Spinal cord (tissue), 10 donors: Measurements from ENCODE around the gene OR5M10. TPM values are rescaled to one million over a fixed set of nuclear protein-coding genes. Genes with fewer than 3 reads are reported as not detected.
A peak's percentile ranks its signal among the peaks of the same experiment; 100 is the strongest.
"Not testable (repeated sequence)": the region's sequence is repeated elsewhere in the genome, so short reads cannot be mapped to it uniquely, and the experiment has no call there.

Source experiments
- DNase-seq, 6 donors: peaks; one replicate each; pipeline versions ENCODE4 v3.0.0 to v3.0.0-alpha.2; 2013 to 2015; ENCODE audit warnings: low spot score in 6 of 6, low read depth in 4 of 6
- H3K27ac ChIP-seq: one replicate; pipeline ENCODE4 v1.5.1; 2013; ENCODE audit warnings: low read depth, low read length, control low read depth
- H3K27me3 ChIP-seq: one replicate; pipeline ENCODE4 v1.6.1; 2013; ENCODE audit warnings: low read length; ENCODE audit not compliant: control insufficient read depth, insufficient read depth
- H3K36me3 ChIP-seq: one replicate; pipeline ENCODE4 v1.6.1; 2013; ENCODE audit warnings: low read length; ENCODE audit not compliant: control insufficient read depth, insufficient read depth
- H3K4me1 ChIP-seq: one replicate; pipeline ENCODE4 v1.6.1; 2013; ENCODE audit warnings: low read length; ENCODE audit not compliant: control insufficient read depth, insufficient read depth
- H3K4me3 ChIP-seq: one replicate; pipeline ENCODE4 v1.5.1; 2013; ENCODE audit warnings: low read depth, low read length, control low read depth
- H3K9me3 ChIP-seq: one replicate; pipeline ENCODE4 v1.6.1; 2013; ENCODE audit warnings: low read length; ENCODE audit not compliant: control insufficient read depth, insufficient read depth
- WGBS: methylation state at CpG from one replicate; pipeline ENCODE4 v1.1.5; 2013; ENCODE audit warnings: missing lambda C conversion rate; ENCODE audit not compliant: insufficient coverage; 5-methylcytosine and 5-hydroxymethylcytosine counted together
- long read RNA-seq, 4 donors: transcript quantifications; one replicate each; lab custom pipeline, GENCODE V29; 2026
- polyA plus RNA-seq, 2 donors: library from polyadenylated mRNA; unstranded; fragments of 120-200 nt; gene quantifications; one replicate each; pipeline ENCODE4 v1.2.1, GENCODE V29; 2013; ENCODE audit not compliant: insufficient read length in 2 of 2
- total RNA-seq, 2 donors: library from RNA; depleted of rRNA in 1 of 2; stranded (reverse); fragments of 120-200 nt in 1 of 2; fragments of >200 nt in 1 of 2; gene quantifications; one replicate each; pipeline versions ENCODE4 v1.2.3 to v1.2.4, GENCODE V29; 2013 to 2014
- donor health status: healthy.

OR5M10 gene
- not detected for total RNA-seq
- polyA plus RNA-seq = not detected
- long read RNA-seq, donor 1 = 0 reads
- long read RNA-seq, donor 2 = 0 reads
- long read RNA-seq, donor 3 = 0 reads
- long read RNA-seq, donor 4 = 0 reads

DNA sequence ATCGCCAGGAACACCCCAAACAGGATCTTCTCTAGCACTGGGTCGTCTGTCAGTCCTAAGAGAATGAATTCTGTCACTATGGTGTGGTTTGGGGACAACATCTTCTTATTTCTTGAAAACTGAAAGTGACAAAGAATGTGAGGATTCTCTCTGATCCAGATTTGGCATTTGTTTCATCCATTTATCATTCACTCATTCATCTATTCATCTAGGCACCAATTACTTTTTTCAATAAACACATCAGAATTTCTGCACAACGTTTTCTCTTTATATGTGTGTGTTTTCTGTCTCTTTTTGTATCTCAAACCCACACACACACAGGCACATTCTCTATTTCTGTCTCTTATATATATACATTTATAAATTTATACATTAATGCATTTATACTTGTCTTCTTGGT is at the start of gene OR5M10:
Gene OR5M10 (minus strand): TSS at position 101 of the 400 bp plus-strand sequence. CDS start 0 bp downstream, at position 101.
- Histone ChIP-seq H3K4me3 (no peak within 1 kb of the TSS), H3K9me3 (no peaks in the 10 kb centered on the region), H3K4me1 (no peaks in the 10 kb centered on the region), H3K27ac (no peak within 1 kb of the TSS), H3K36me3 (no peaks in the 10 kb centered on the region), H3K27me3 (no peaks in the 10 kb centered on the region)
- 100% methylated on average over 1 of the region's 3 CpGs for WGBS
- no peak for DNase-seq

- H3K9me3 ChIP-seq = no peaks in the 10 kb centered on the region
- no peaks in the 10 kb centered on the region for H3K27me3 ChIP-seq
- no peaks in the 10 kb centered on the region for H3K36me3 ChIP-seq
- DNase-seq = peak in 1 of 6 donors; percentile 62
- H3K4me3 ChIP-seq = no peak overlapping the region
- no CpG with 5 or more reads among the region's 2 CpGs for WGBS
- no peak overlapping the region for H3K27ac ChIP-seq
- no peaks in the 10 kb centered on the region for H3K4me1 ChIP-seq
These were observed 48.4 kb upstream of the OR5M10 start for GRCh38 chr11:56625946-56626345.

GRCh38 chr11:56624661-56625110 is 47.2 kb upstream of the OR5M10 start:
- Histone ChIP-seq H3K36me3 (no peaks in the 10 kb centered on the region), H3K27me3 (no peaks in the 10 kb centered on the region), H3K4me3 (no peak overlapping the region), H3K4me1 (no peaks in the 10 kb centered on the region), H3K9me3 (no peaks in the 10 kb centered on the region), H3K27ac (no peak overlapping the region)
- WGBS = no CpG with 5 or more reads among the region's 3 CpGs
- DNase-seq = peak in 2 of 6 donors; percentile 17 to 29

DNA sequence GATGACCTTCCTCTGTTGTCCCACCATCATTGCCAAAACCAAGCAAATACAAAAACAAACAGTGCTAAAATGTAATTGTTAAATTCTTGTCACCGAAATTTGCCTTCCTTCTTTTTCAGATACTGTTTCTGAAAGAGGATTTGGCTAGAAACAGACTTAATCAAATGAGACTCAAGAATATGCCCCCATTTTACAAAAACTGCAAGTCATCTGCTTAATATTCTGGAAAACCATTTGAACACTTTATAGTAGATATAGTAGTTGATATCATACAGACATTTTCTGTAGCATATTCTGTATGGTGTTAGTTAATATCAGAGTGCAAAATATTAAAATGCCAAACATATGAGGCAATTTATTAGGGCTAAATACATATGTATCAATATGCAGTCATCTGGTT is 33.7 kb upstream of the OR5M10 start:
- H3K27ac ChIP-seq = no peak overlapping the region
- no peaks in the 10 kb centered on the region for H3K4me1 ChIP-seq
- no peak overlapping the region for H3K4me3 ChIP-seq
- DNase-seq = no peak
- no peaks in the 10 kb centered on the region for H3K36me3 ChIP-seq
- no peaks in the 10 kb centered on the region for H3K9me3 ChIP-seq
- WGBS = no CpG with 5 or more reads among the region's 1 CpG
- H3K27me3 ChIP-seq = no peaks in the 10 kb centered on the region

GRCh38 chr11:56592088-56592717 is 14.7 kb upstream of the OR5M10 start:
- H3K4me1 ChIP-seq, H3K4me3 ChIP-seq, H3K9me3 ChIP-seq, H3K27ac ChIP-seq, H3K27me3 ChIP-seq, H3K36me3 ChIP-seq, DNase-seq: not testable (repeated sequence)
- WGBS = 97% methylated on average over 9 of the region's 20 CpGs

GRCh38 chr11:56558574-56558973 is 18.9 kb downstream of the OR5M10 start:
- DNase-seq = no peak
- 60% methylated on average over 3 of the region's 6 CpGs for WGBS
- Histone ChIP-seq H3K27me3 (no peaks in the 10 kb centered on the region), H3K9me3 (no peaks in the 10 kb centered on the region), H3K4me3 (no peak overlapping the region), H3K27ac (no peak overlapping the region), H3K36me3 (no peaks in the 10 kb centered on the region), H3K4me1 (no peaks in the 10 kb centered on the region)

GRCh38 chr11:56554691-56555090 is 22.8 kb downstream of the OR5M10 start:
- not testable (repeated sequence) for H3K4me3 ChIP-seq, H3K36me3 ChIP-seq, H3K27ac ChIP-seq, H3K9me3 ChIP-seq, DNase-seq, H3K27me3 ChIP-seq, H3K4me1 ChIP-seq
- WGBS = 84% methylated on average over 8 of the region's 13 CpGs

GRCh38 chr11:56545531-56545930 is 32.0 kb downstream of the OR5M10 start:
- no peaks in the 10 kb centered on the region for H3K36me3 ChIP-seq
- no peaks in the 10 kb centered on the region for H3K27me3 ChIP-seq
- no peak overlapping the region for H3K4me3 ChIP-seq
- H3K27ac ChIP-seq = no peak overlapping the region
- WGBS = 89% methylated on average over 3 of the region's 6 CpGs
- no peaks in the 10 kb centered on the region for H3K4me1 ChIP-seq
- peaks cover 2% of the 10 kb centered on the region for H3K9me3 ChIP-seq
- no peak for DNase-seq

GRCh38 chr11:56543739-56544138 is 33.8 kb downstream of the OR5M10 start:
- WGBS = no CpG with 5 or more reads among the region's 1 CpG
- H3K27ac ChIP-seq = no peak overlapping the region
- peaks cover under 1% of the 10 kb centered on the region for H3K9me3 ChIP-seq
- no peak overlapping the region for H3K4me3 ChIP-seq
- no peak for DNase-seq
- no peaks in the 10 kb centered on the region for H3K27me3 ChIP-seq
- no peaks in the 10 kb centered on the region for H3K4me1 ChIP-seq
- no peaks in the 10 kb centered on the region for H3K36me3 ChIP-seq

DNA sequence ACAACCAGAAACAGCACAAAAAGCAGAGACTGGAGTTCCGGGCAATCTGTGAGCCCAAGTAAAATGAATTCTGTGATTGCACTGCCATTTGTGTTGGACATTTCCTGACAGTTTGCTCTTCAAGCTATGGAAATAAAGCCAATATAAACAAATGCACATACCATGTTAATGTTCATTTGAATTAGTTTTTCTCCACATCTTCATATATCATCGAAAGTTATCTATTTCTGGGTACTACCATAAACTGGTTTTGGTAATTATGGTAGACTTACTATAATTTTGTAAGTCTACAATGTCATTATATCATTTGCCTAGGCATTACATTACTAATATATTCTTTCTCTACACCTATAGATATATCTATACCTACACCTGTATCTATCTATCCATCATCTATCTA is 34.4 kb downstream of the OR5M10 start, which contains the start of gene OR5M11:
Gene OR5M11 (minus strand): TSS at position 101 of the 400 bp plus-strand sequence. CDS start 0 bp downstream, at position 101.
- Histone ChIP-seq H3K4me3 (no peak within 1 kb of the TSS), H3K27me3 (no peaks in the 10 kb centered on the region), H3K36me3 (no peaks in the 10 kb centered on the region), H3K9me3 (no peaks in the 10 kb centered on the region), H3K4me1 (no peaks in the 10 kb centered on the region), H3K27ac (no peak within 1 kb of the TSS)
- no CpG with 5 or more reads among the region's 2 CpGs for WGBS
- no peak for DNase-seq
